Natural killer cell (primary cell): Measurements from ENCODE around the gene FLVCR2. TPM values are rescaled to one million over a fixed set of nuclear protein-coding genes. Genes with fewer than 3 reads are reported as not detected.

ENCODE experiments used
- ATAC-seq, 3 donors: fragments of 150-1000 bp in 2 of 3; fragments of 200-7000 bp in 1 of 3; cut with Tn5 transposase; 1 replicate in 1 of 3; 2 replicates in 2 of 3; pipeline ENCODE4 v1.10.0; 2021; ENCODE audit warnings: mild to moderate bottlenecking in 2 of 3, moderate library complexity in 2 of 3
- DNase-seq, 2 donors: peaks; one replicate each; pipeline versions ENCODE4 v3.0.0 to v3.0.0-alpha.2; 2013 to 2021; ENCODE audit warnings: mixed read lengths in 1 of 2
- H3K27ac ChIP-seq: one replicate; pipeline ENCODE4 v1.5.1; 2013; ENCODE audit warnings: mild to moderate bottlenecking, low read length
- H3K27me3 ChIP-seq: one replicate; pipeline ENCODE4 v1.6.1; 2013; ENCODE audit warnings: low read length; ENCODE audit not compliant: control insufficient read depth, insufficient read depth
- H3K36me3 ChIP-seq: one replicate; pipeline ENCODE4 v1.6.1; 2013; ENCODE audit warnings: low read length; ENCODE audit not compliant: control insufficient read depth, insufficient read depth
- H3K4me1 ChIP-seq: one replicate; pipeline ENCODE4 v1.6.1; 2013; ENCODE audit warnings: low read length; ENCODE audit not compliant: control insufficient read depth, insufficient read depth
- H3K4me3 ChIP-seq: one replicate; pipeline ENCODE4 v1.5.1; 2013; ENCODE audit warnings: low read length
- H3K9me3 ChIP-seq: one replicate; pipeline ENCODE4 v1.6.1; 2013; ENCODE audit warnings: low read length; ENCODE audit not compliant: control insufficient read depth, insufficient read depth
- H3K27ac Mint-ChIP-seq, 2 donors: one replicate each; pipeline ENCODE4 v1.8.0; 2022; ENCODE audit warnings: mild to moderate bottlenecking in 2 of 2, mixed read lengths in 2 of 2, moderate library complexity in 1 of 2
- H3K27me3 Mint-ChIP-seq, 2 donors: one replicate each; pipeline ENCODE4 v1.8.0; 2022; ENCODE audit warnings: low read depth in 2 of 2, mixed read lengths in 2 of 2
- H3K36me3 Mint-ChIP-seq: one replicate; pipeline ENCODE4 v1.8.0; 2022; ENCODE audit warnings: mixed read lengths
- H3K4me1 Mint-ChIP-seq, 2 donors: one replicate each; pipeline ENCODE4 v1.8.0; 2022; ENCODE audit warnings: mixed read lengths in 2 of 2
- H3K4me3 Mint-ChIP-seq: one replicate; pipeline ENCODE4 v1.8.0; 2022; ENCODE audit warnings: mild to moderate bottlenecking, moderate library complexity, mixed read lengths
- H3K9me3 Mint-ChIP-seq, 2 donors: one replicate each; pipeline ENCODE4 v1.8.0; 2022; ENCODE audit warnings: mixed read lengths in 2 of 2
- WGBS: methylation state at CpG from one replicate; pipeline ENCODE4 v1.1.7; 2013; ENCODE audit warnings: missing lambda C conversion rate; ENCODE audit not compliant: insufficient coverage; 5-methylcytosine and 5-hydroxymethylcytosine counted together
- intact Hi-C: fragments of 100-400 bp; cut with micrococcal nuclease; formaldehyde crosslinking; loops from one replicate; pipeline ENCODE4 v1.14.2; 2022
- total RNA-seq, 4 donors: library from RNA; stranded (reverse); fragments of 120-200 nt in 1 of 4; gene quantifications; one replicate each; pipeline versions ENCODE4 v1.2.3 to v1.2.4, GENCODE V29; 2013 to 2022
- TF ChIP-seq, protein P1 (sequence below): fragments of 200-600 bp; IDR thresholded peaks from one replicate; pipeline ENCODE4 v1.8.0; 2022; ENCODE audit warnings: antibody characterized with exemption

Gene FLVCR2
- total RNA-seq, 3 donors from 2014 or later (not counting 1 experiment from before 2014, with no cell fraction given), result 1.4 to 4.8 (median 2.1) TPM

DNA sequence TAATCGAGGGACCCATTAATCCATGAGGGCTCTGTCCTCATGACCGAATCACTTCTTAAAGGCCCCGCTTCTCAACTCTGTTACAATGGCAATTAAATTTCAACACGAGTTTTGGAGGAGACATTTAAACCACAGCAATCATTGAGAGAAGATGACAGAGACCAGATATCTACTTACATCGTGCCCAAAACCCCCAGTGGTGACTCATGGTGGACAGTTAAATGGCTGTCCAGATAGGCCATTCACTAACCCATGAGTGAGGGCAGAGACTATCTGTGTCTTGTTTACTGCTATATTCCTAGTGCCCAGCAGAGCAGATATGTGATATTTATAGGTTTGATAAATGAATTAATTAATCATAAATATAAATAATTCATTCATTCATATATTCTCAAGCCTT, 20.0 kb upstream of the FLVCR2 start:
- H3K36me3 ChIP-seq, result no peaks in the 10 kb centered on the region
- H3K4me3 Mint-ChIP-seq, result no peak overlapping the region
- no peaks in the 10 kb centered on the region for H3K9me3 ChIP-seq
- H3K4me1 ChIP-seq, result peaks cover 5% of the 10 kb centered on the region
- H3K4me1 Mint-ChIP-seq, result peaks cover 5 to 7% of the 10 kb centered on the region in 2 donors
- H3K27ac Mint-ChIP-seq, result no peak overlapping the region
- H3K9me3 Mint-ChIP-seq, result no peaks in the 10 kb centered on the region
- intact Hi-C loops, result loop anchor here (5.0 kb wide), 1 partner anchor 36 kb away; the partner anchor contains the start of gene BATF
- DNase-seq (no peak), ATAC-seq (no peak)
- H3K27me3 ChIP-seq, result no peaks in the 10 kb centered on the region
- TF ChIP-seq, protein P1, sequence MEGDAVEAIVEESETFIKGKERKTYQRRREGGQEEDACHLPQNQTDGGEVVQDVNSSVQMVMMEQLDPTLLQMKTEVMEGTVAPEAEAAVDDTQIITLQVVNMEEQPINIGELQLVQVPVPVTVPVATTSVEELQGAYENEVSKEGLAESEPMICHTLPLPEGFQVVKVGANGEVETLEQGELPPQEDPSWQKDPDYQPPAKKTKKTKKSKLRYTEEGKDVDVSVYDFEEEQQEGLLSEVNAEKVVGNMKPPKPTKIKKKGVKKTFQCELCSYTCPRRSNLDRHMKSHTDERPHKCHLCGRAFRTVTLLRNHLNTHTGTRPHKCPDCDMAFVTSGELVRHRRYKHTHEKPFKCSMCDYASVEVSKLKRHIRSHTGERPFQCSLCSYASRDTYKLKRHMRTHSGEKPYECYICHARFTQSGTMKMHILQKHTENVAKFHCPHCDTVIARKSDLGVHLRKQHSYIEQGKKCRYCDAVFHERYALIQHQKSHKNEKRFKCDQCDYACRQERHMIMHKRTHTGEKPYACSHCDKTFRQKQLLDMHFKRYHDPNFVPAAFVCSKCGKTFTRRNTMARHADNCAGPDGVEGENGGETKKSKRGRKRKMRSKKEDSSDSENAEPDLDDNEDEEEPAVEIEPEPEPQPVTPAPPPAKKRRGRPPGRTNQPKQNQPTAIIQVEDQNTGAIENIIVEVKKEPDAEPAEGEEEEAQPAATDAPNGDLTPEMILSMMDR, result no peak
- no peak overlapping the region for H3K27ac ChIP-seq
- H3K27me3 Mint-ChIP-seq, result no peaks in the 10 kb centered on the region
- H3K4me3 ChIP-seq, result no peak overlapping the region
- no peaks in the 10 kb centered on the region for H3K36me3 Mint-ChIP-seq
- WGBS, result 90% methylated on average over 5 of the region's 5 CpGs

DNA sequence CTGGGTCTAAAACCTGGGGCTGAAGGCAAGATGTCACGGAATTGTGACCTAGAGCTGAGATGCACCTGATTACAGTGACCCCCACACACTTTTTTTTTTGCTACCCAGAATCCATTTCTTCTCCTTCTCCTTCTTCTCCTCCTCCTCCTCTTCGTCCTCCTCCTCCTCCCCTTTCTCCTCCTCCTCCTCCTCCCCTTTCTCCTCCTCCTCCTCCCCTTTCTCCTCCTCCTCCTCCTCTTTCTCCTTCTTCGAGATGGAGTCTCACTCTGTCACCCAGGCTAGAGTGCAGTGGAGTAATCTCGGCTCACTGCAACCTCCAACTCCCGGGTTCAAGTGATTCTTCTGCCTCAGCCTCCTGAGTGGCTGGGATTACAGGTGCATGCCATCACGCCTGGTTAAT, 19.4 kb upstream of the FLVCR2 start:
- H3K36me3 ChIP-seq, result no peaks in the 10 kb centered on the region
- TF ChIP-seq, protein P1, result no peak
- H3K4me1 ChIP-seq, result peaks cover 5% of the 10 kb centered on the region
- H3K27me3 Mint-ChIP-seq, result no peaks in the 10 kb centered on the region
- H3K27ac Mint-ChIP-seq, result no peak overlapping the region
- ATAC-seq (no peak), DNase-seq (no peak)
- no peak overlapping the region for H3K4me3 ChIP-seq
- no peak overlapping the region for H3K4me3 Mint-ChIP-seq
- peaks cover 5 to 7% of the 10 kb centered on the region in 2 donors for H3K4me1 Mint-ChIP-seq
- no peaks in the 10 kb centered on the region for H3K9me3 ChIP-seq
- intact Hi-C loops, result loop anchor here (5.0 kb wide), 1 partner anchor 37 kb away; the partner anchor contains the start of gene BATF
- 84% methylated on average over 6 of the region's 6 CpGs for WGBS
- no peaks in the 10 kb centered on the region for H3K27me3 ChIP-seq
- no peaks in the 10 kb centered on the region for H3K36me3 Mint-ChIP-seq
- no peak overlapping the region for H3K27ac ChIP-seq
- H3K9me3 Mint-ChIP-seq, result no peaks in the 10 kb centered on the region

GRCh38 chr14:75559451-75560222, 18.8 kb upstream of the FLVCR2 start:
- DNase-seq (no peak), ATAC-seq (no peak)
- no peaks in the 10 kb centered on the region for H3K27me3 Mint-ChIP-seq
- WGBS, result 74% methylated on average over 6 of the region's 6 CpGs
- no peak overlapping the region for H3K27ac Mint-ChIP-seq
- no peak overlapping the region for H3K4me3 Mint-ChIP-seq
- Histone ChIP-seq H3K9me3 (no peaks in the 10 kb centered on the region), H3K36me3 (no peaks in the 10 kb centered on the region), H3K27ac (no peak overlapping the region), H3K4me3 (no peak overlapping the region), H3K27me3 (no peaks in the 10 kb centered on the region), H3K4me1 (peaks cover 5% of the 10 kb centered on the region)
- TF ChIP-seq, protein P1, result no peak
- no peaks in the 10 kb centered on the region for H3K9me3 Mint-ChIP-seq
- H3K4me1 Mint-ChIP-seq, result peaks cover 5 to 7% of the 10 kb centered on the region in 2 donors
- intact Hi-C loops, result loop anchor here (5.0 kb wide), 3 partner anchors 37 to 427 kb away; partner anchors contain the start of gene BATF
- no peaks in the 10 kb centered on the region for H3K36me3 Mint-ChIP-seq
